BJ (cell line): ENCODE measurements around the gene TANC1. TPM values are rescaled to one million over a fixed set of nuclear protein-coding genes. Genes with fewer than 3 reads are reported as not detected.

ENCODE experiments used
- CTCF ChIA-PET: fragments of 350-600 bp; formaldehyde crosslinking; extraction: SDS; loops from one replicate; lab custom pipeline; 2021; ENCODE audit warnings: antibody characterized with exemption, inconsistent platforms; lab: Yijun Ruan, JAX
- POLR2A ChIA-PET: fragments of 300-600 bp; sonication (Branson Sonifier 250); formaldehyde crosslinking; extraction: SDS; loops from one replicate; lab custom pipeline; 2021; ENCODE audit warnings: antibody characterized with exemption; lab: Charles Lee
- DNase-seq: peaks from one replicate; pipeline ENCODE4 v3.0.0-alpha.2; 2011; ENCODE audit warnings: low read depth
- H3K27me3 ChIP-seq: 2 replicates; pipeline ENCODE4 v1.6.0; 2011; ENCODE audit warnings: low read length; ENCODE audit not compliant: control insufficient read depth, insufficient read depth
- H3K36me3 ChIP-seq: 2 replicates; pipeline ENCODE4 v1.5.1; 2011; ENCODE audit warnings: low read length; ENCODE audit not compliant: control insufficient read depth, insufficient read depth
- H3K4me3 ChIP-seq: 2 replicates; pipeline ENCODE4 v1.5.1; 2011; ENCODE audit warnings: low read depth, mild to moderate bottlenecking, control low read depth, low read length
- polyA plus RNA-seq: library from polyadenylated mRNA; depleted of rRNA; stranded (reverse); fragments of >200 nt; gene quantifications from 2 replicates; pipeline ENCODE4 v1.2.3, GENCODE V29; 2011
- TF ChIP-seq, protein P1 (sequence below): IDR thresholded peaks from 2 replicates; pipeline ENCODE4 v1.5.1; 2011; ENCODE audit warnings: low read depth, mild to moderate bottlenecking, control low read depth, inconsistent platforms, low read length, moderate library complexity; ENCODE audit not compliant: insufficient read depth

TANC1 gene
- polyA plus RNA-seq, 1 experiment, result 22.0 TPM

DNA sequence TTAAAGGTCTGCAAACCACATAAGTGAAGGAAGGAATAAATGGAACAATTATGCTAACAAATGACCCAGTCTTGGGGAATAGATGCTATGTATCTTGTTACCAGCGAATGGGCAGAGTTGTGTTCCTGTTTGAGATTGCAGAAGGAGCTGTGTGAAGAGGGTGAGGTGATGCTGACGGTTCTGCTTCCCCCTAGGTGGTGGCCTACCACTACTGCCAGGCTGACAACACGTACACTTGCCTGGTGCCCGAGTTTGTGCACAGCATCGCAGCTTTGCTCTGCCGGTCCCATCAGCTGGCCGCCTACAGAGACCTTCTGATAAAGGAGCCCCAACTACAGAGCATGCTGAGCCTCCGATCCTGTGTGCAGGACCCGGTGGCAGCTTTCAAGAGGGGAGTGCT, 206.3 kb downstream of the TANC1 start:
- TF ChIP-seq, protein P1, sequence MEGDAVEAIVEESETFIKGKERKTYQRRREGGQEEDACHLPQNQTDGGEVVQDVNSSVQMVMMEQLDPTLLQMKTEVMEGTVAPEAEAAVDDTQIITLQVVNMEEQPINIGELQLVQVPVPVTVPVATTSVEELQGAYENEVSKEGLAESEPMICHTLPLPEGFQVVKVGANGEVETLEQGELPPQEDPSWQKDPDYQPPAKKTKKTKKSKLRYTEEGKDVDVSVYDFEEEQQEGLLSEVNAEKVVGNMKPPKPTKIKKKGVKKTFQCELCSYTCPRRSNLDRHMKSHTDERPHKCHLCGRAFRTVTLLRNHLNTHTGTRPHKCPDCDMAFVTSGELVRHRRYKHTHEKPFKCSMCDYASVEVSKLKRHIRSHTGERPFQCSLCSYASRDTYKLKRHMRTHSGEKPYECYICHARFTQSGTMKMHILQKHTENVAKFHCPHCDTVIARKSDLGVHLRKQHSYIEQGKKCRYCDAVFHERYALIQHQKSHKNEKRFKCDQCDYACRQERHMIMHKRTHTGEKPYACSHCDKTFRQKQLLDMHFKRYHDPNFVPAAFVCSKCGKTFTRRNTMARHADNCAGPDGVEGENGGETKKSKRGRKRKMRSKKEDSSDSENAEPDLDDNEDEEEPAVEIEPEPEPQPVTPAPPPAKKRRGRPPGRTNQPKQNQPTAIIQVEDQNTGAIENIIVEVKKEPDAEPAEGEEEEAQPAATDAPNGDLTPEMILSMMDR, result no peak
- ChIA-PET CTCF (interaction anchor here (1.2 kb wide), 1 partner anchor 10 kb away, joined by 3 read pairs; no protein-coding TSS in a partner anchor), POLR2A (no interaction called here)
- H3K4me3 ChIP-seq, result no peak overlapping the region
- H3K36me3 ChIP-seq, result peaks cover 21% of the 10 kb centered on the region
- H3K27me3 ChIP-seq, result no peaks in the 10 kb centered on the region
- DNase-seq, result no peak

DNA sequence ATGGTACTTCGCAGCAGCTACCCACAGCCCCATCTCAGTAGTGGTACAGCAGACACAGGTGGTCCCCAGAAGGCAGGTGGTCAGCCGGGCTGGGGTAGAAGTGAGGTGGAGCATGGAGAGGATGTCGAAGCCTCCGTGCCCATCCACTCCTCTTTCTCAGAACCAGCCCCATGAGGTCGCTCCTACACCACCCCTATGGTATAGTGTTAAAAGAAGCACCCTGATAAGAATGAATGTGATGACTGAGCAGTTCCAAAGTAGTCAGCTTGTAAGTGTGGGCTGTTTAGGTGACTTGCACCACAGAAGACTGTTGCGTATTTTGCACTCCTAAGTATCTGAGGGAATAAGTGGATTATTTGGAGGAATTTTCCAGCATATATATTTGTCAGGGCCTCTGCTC, 206.7 kb downstream of the TANC1 start:
- TF ChIP-seq, protein P1, result no peak
- ChIA-PET CTCF (interaction anchor here (1.2 kb wide), 1 partner anchor 10 kb away, joined by 3 read pairs; no protein-coding TSS in a partner anchor), POLR2A (no interaction called here)
- H3K4me3 ChIP-seq, result no peak overlapping the region
- H3K27me3 ChIP-seq, result no peaks in the 10 kb centered on the region
- H3K36me3 ChIP-seq, result peaks cover 22% of the 10 kb centered on the region
- DNase-seq, result no peak

DNA sequence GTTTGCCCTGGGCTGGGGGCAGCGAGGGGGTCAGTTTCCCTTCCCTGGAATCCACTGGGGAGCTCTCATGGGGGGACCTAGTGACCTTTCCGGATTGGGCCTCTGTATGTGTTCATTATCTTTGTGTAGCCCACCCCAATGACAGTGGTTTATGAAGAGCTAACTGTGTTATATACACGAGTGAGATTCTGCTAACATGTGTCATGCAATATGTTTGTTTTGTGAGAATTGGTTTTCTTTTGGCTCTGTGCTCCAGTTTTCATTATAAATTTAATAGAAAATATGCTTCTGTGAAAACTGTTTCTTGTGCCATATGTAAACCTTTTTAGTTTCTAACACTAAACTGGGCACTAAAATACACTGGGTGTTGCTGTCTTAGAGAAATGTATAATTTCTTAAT, 207.5 kb downstream of the TANC1 start:
- ChIA-PET POLR2A (interaction anchor here (0.6 kb wide), 1 partner anchor 40 kb away, joined by 8 read pairs; no protein-coding TSS in a partner anchor), CTCF (interaction anchor here (0.7 kb wide), 1 partner anchor 9 kb away, joined by 3 read pairs; no protein-coding TSS in a partner anchor)
- no peak for DNase-seq
- no peaks in the 10 kb centered on the region for H3K27me3 ChIP-seq
- no peak overlapping the region for H3K4me3 ChIP-seq
- TF ChIP-seq, protein P1, result no peak
- H3K36me3 ChIP-seq, result peaks cover 22% of the 10 kb centered on the region

DNA sequence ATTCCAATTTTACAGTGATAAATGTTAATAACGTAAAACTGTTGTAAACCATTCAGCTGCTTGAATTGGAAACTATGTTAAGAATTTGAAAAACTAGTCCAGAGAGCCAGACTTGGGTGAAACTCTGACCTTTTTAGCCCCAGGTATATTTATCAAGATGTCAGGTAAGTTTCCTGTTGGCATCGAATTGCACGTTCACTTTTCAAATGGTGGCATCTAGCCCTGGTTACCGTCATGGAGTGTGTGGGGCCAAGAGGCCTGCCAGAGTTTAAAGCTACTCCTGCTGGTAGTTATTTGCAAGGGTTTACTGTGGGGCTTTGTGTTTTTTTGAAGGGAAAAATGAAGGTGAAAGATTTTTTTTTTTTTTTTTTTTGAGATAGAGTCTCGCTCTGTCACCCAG, 208.1 kb downstream of the TANC1 start:
- ChIA-PET POLR2A (interaction anchor here (0.6 kb wide), 1 partner anchor 40 kb away, joined by 8 read pairs; no protein-coding TSS in a partner anchor), CTCF (interaction anchor here (0.7 kb wide), 1 partner anchor 8 kb away, joined by 3 read pairs; no protein-coding TSS in a partner anchor)
- H3K4me3 ChIP-seq, result no peak overlapping the region
- TF ChIP-seq, protein P1, result no peak
- no peak for DNase-seq
- no peaks in the 10 kb centered on the region for H3K27me3 ChIP-seq
- peaks cover 22% of the 10 kb centered on the region for H3K36me3 ChIP-seq

DNA sequence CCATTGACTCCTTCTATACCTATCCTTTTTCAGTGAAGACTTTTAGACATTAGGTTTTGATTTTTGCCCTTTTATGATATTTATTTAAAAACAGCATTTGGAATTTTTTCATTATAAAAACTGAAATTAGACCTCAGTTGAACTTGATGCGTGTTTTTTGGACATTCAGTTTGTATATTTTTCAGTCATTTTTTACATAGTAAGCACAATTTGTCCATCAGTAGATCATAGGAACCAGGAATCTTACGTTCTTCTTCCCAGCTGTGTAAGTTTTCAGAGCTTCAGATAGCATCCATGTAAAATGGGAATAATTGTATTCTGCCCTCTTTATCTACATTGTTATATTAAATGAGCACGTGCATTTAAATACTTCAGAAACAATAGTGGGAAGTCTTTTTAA, 208.9 kb downstream of the TANC1 start:
- Histone ChIP-seq H3K36me3 (peaks cover 21% of the 10 kb centered on the region), H3K4me3 (no peak overlapping the region), H3K27me3 (no peaks in the 10 kb centered on the region)
- POLR2A ChIA-PET, result interaction anchor here (0.6 kb wide), 1 partner anchor 1983 kb away, joined by 7 read pairs; the partner anchor contains the start of gene TANK
- TF ChIP-seq, protein P1, result no peak
- CTCF ChIA-PET, result no interaction called here
- DNase-seq, result no peak
